Measurements from ENCODE around the gene SLC1A1.
"Not testable (repeated sequence)": the region's sequence is repeated elsewhere in the genome, so short reads cannot be mapped to it uniquely, and the experiment has no call there.

SLC1A1 gene

GRCh38 chr9:4581861-4582565 lies 91.7 kb downstream of the SLC1A1 start:
- DNase-seq, result no peak

GRCh38 chr9:4583001-4583400 lies 92.7 kb downstream of the SLC1A1 start:
- no peak for DNase-seq

GRCh38 chr9:4584636-4585035 lies 94.4 kb downstream of the SLC1A1 start:
- DNase-seq, result no peak

- no peak for DNase-seq
These were observed 94.9 kb downstream of the SLC1A1 start for GRCh38 chr9:4585135-4585534.

- DNase-seq, result no peak
These were observed 98.5 kb downstream of the SLC1A1 start for GRCh38 chr9:4588721-4589120.

- no peak for DNase-seq
These were observed 100.3 kb downstream of the SLC1A1 start for GRCh38 chr9:4590430-4591122.

- no peak for DNase-seq
These were observed 100.8 kb downstream of the SLC1A1 start for GRCh38 chr9:4591123-4591500.

GRCh38 chr9:4592295-4592694 lies 102.0 kb downstream of the SLC1A1 start:
- no peak for DNase-seq

GRCh38 chr9:4592886-4593285 lies 102.6 kb downstream of the SLC1A1 start:
- DNase-seq, result no peak

- DNase-seq, result no peak
These were observed 104.3 kb downstream of the SLC1A1 start for GRCh38 chr9:4594545-4594944.

GRCh38 chr9:4594994-4595393 lies 104.7 kb downstream of the SLC1A1 start:
- no peak for DNase-seq

- DNase-seq, result no peak
These were observed 106.1 kb downstream of the SLC1A1 start for GRCh38 chr9:4596165-4596922.

- no peak for DNase-seq
These were observed 110.1 kb downstream of the SLC1A1 start for GRCh38 chr9:4600368-4600767.

GRCh38 chr9:4603830-4604229 lies 113.6 kb downstream of the SLC1A1 start:
- DNase-seq, result no peak

GRCh38 chr9:4604678-4605095 lies 114.4 kb downstream of the SLC1A1 start:
- peak; percentile 66 to 74 for DNase-seq

GRCh38 chr9:4606033-4606432 lies 115.8 kb downstream of the SLC1A1 start:
- DNase-seq, result not testable (repeated sequence)

- DNase-seq, result no peak
These were observed 124.4 kb downstream of the SLC1A1 start for GRCh38 chr9:4614627-4615026.

- no peak for DNase-seq
These were observed 125.0 kb downstream of the SLC1A1 start for GRCh38 chr9:4615251-4615650.

- DNase-seq, result no peak
These were observed 125.5 kb downstream of the SLC1A1 start for GRCh38 chr9:4615778-4616177.

GRCh38 chr9:4617752-4618151 lies 127.5 kb downstream of the SLC1A1 start:
- DNase-seq, result no peak

- DNase-seq, result no peak
These were observed 128.4 kb downstream of the SLC1A1 start for GRCh38 chr9:4618700-4619099.

- no peak for DNase-seq
These were observed 129.9 kb downstream of the SLC1A1 start for GRCh38 chr9:4620057-4620765.

- DNase-seq, result no peak
These were observed 130.8 kb downstream of the SLC1A1 start for GRCh38 chr9:4620881-4621555.

Measured in stimulated activated CD4-positive, alpha-beta T cell treated with anti-CD3 and anti-CD28 coated beads, Interleukin-2, amount 100 ng/mL, for 48 hours (primary cell).